Suprapubic skin (tissue), 4 donors: ENCODE measurements around the gene SLC37A1.

Experiments
- EP300 ChIP-seq: sonication (generic); formaldehyde crosslinking; IDR thresholded peaks from one replicate; pipeline ENCODE4 v1.6.1; 2017; ENCODE audit warnings: antibody characterized with exemption
- POLR2A ChIP-seq, 2 donors: fragments of 450-650 bp; IDR thresholded peaks; one replicate each; pipeline ENCODE4 v1.6.1; 2017; ENCODE audit warnings: antibody characterized with exemption in 2 of 2, mild to moderate bottlenecking in 2 of 2, moderate library complexity in 2 of 2
- POLR2AphosphoS5 ChIP-seq, 3 donors: sonication (generic); formaldehyde crosslinking; IDR thresholded peaks; one replicate each; pipeline ENCODE4 v1.6.1; 2017; ENCODE audit warnings: antibody characterized with exemption in 3 of 3
- TF ChIP-seq, protein P1 (sequence below), 2 donors: fragments of 200-600 bp in 1 of 2; fragments of 450-650 bp in 1 of 2; sonication (generic) in 1 of 2; IDR thresholded peaks; one replicate each; pipeline ENCODE4 v1.5.1; 2016 to 2019; ENCODE audit warnings: antibody characterized with exemption in 2 of 2, mild to moderate bottlenecking in 1 of 2, moderate library complexity in 1 of 2

DNA sequence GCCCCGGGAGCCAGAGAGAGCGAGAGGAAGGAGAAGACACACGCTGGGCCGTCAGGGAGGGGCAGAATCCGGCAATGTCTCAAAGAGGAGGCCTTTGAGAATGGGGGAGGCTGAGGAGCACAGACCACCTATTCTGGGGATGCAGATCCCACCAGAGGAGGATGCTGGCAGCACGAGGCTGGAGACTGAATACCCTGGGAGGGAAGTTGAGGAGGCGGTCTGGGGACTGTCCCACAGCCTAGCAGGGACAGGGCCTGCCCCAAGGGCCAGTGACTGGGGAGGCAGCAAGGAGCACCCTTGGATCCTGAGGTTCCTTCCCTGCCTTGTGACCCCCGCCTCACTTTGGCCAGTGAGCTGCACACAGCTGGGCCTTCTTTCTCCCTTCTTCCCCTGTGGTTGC is 49.2 kb downstream of the SLC37A1 start:
- TF ChIP-seq EP300 (no peak), POLR2A (IDR thresholded peaks at IDR 0.05) (no peak), POLR2AphosphoS5 (IDR thresholded peaks at IDR 0.05) (no peak)
- TF ChIP-seq, protein P1, sequence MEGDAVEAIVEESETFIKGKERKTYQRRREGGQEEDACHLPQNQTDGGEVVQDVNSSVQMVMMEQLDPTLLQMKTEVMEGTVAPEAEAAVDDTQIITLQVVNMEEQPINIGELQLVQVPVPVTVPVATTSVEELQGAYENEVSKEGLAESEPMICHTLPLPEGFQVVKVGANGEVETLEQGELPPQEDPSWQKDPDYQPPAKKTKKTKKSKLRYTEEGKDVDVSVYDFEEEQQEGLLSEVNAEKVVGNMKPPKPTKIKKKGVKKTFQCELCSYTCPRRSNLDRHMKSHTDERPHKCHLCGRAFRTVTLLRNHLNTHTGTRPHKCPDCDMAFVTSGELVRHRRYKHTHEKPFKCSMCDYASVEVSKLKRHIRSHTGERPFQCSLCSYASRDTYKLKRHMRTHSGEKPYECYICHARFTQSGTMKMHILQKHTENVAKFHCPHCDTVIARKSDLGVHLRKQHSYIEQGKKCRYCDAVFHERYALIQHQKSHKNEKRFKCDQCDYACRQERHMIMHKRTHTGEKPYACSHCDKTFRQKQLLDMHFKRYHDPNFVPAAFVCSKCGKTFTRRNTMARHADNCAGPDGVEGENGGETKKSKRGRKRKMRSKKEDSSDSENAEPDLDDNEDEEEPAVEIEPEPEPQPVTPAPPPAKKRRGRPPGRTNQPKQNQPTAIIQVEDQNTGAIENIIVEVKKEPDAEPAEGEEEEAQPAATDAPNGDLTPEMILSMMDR (IDR thresholded peaks at IDR 0.05): no peak
